Activated CD4-positive, alpha-beta memory T cell treated with anti-CD3 and anti-CD28 coated beads for 36 hours (primary cell): ENCODE measurements around the gene PLPP2. TPM values are rescaled to one million over a fixed set of nuclear protein-coding genes. Genes with fewer than 3 reads are reported as not detected.

ENCODE experiments used
- total RNA-seq, 2 experiments: library from RNA; stranded (reverse); gene quantifications; one replicate each; pipeline ENCODE4 v1.2.3, GENCODE V29; 2021

Gene PLPP2
- total RNA-seq, 2 experiments from 2014 or later: 0.51 to 0.67 TPM

Other genes with a start within 250 kb of the PLPP2 start
- not detected for gene OR4F17, start 184.3 kb downstream of the PLPP2 start, total RNA-seq
- gene MIER2, start 53.4 kb upstream of the PLPP2 start, total RNA-seq: 10 to 100 TPM; 22.1 to 23.1 TPM
- under 1 TPM; 0.33 to 0.44 TPM for gene C2CD4C, start 117.7 kb upstream of the PLPP2 start, total RNA-seq
- gene SHC2, start 169.6 kb upstream of the PLPP2 start, total RNA-seq: under 1 TPM in 1 of 2 experiments, not detected in 1; 0.21 TPM
- under 1 TPM; 0.22 to 0.36 TPM for gene MADCAM1, start 205.1 kb upstream of the PLPP2 start, total RNA-seq
- 1 to 10 TPM; 8.1 to 8.5 TPM for gene TPGS1, start 216.1 kb upstream of the PLPP2 start, total RNA-seq
- 10 to 100 TPM; 45.9 to 46.4 TPM for gene CDC34, start 240.4 kb upstream of the PLPP2 start, total RNA-seq